BLaER1 treated with 17β-estradiol and CSF1 and Interleukin-3, amounts not matched to agents 10 nM and 100 nM (cell line): ENCODE results near the gene KCNE1.

Source experiments
- H3K27ac ChIP-seq, 11 experiments: shearing (Covaris generic); formaldehyde crosslinking; 2 replicates each; pipeline ENCODE4 v1.8.1; 2022
- H3K27me3 ChIP-seq, 11 experiments: shearing (Covaris generic); formaldehyde crosslinking; 2 replicates each; pipeline ENCODE4 v1.8.1; 2022
- H3K36me3 ChIP-seq, 11 experiments: shearing (Covaris generic); formaldehyde crosslinking; 2 replicates each; pipeline ENCODE4 v1.8.1; 2022
- H3K4me1 ChIP-seq, 10 experiments: shearing (Covaris generic); formaldehyde crosslinking; 2 replicates each; pipeline ENCODE4 v1.8.1; 2022
- H3K4me2 ChIP-seq, 11 experiments: shearing (Covaris generic); formaldehyde crosslinking; 2 replicates each; pipeline ENCODE4 v1.8.1; 2022
- H3K4me3 ChIP-seq, 10 experiments: shearing (Covaris generic); formaldehyde crosslinking; 2 replicates each; pipeline ENCODE4 v1.8.1; 2022
- H3K9ac ChIP-seq, 11 experiments: shearing (Covaris generic); formaldehyde crosslinking; 2 replicates each; pipeline ENCODE4 v1.8.1; 2022
- H3K9me3 ChIP-seq, 11 experiments: shearing (Covaris generic); formaldehyde crosslinking; replicated peaks in 1 of 11; 2 replicates each; pipeline ENCODE4 v1.8.1; 2022
- H4K20me1 ChIP-seq, 11 experiments: shearing (Covaris generic); formaldehyde crosslinking; 2 replicates each; pipeline ENCODE4 v1.8.1; 2022
- Cebpa-rat ChIP-seq, 11 experiments: shearing (Covaris generic); IDR thresholded peaks; 2 replicates each; pipeline ENCODE4 v1.8.1; 2022

The KCNE1 gene

DNA sequence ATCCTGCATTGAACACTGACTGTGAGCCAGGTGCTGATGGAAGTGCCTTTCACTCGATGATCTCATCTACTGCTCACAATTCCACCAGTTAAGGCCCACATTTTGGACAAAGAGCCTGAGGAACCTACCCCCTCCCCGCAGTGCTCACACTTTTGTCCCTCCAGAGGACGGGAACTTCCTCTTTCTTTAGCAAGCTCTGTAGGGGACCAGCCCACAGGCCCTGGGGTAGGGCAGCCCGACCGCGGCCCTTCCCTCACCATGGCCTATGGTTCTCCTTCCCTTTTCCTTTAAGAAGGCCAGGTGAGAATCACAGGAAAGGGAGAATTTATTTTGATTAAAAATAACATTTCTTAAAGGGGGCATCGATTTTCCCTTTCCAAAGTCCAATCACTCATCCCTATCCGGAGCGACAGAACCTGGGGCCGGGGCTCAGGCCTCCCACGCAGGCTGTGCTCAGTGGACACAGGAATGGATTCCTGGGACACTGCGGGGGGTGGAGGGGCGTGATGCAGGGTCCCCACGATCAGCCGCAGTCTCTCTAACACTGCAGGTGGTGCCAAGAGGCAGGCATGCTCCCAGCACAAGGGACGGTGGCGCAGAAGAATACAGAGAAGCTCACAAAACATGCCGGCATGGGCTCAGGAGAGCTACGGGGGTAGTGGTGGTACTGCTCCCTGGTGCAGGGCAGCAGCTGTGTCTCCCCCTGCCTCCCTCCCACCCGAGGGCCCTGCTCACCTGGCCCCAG lies 8.9 kb upstream of the KCNE1 start:
- TF ChIP-seq Cebpa-rat (IDR thresholded peaks at IDR 0.05), result no peak
- Histone ChIP-seq H3K27ac (no peak overlapping the region), H3K9ac (no peak overlapping the region), H3K4me3 (no peak overlapping the region), H3K9me3 (no peaks in the 10 kb centered on the region), H4K20me1 (no peaks in the 10 kb centered on the region), H3K27me3 (no peaks in the 10 kb centered on the region), H3K4me1 (peaks cover 0 to 18% (median 9%) of the 10 kb centered on the region in 10 experiments; a peak in 17 of 20 replicates), H3K36me3 (peaks cover 3 to 45% (median 37%) of the 10 kb centered on the region in 11 experiments; a peak in 19 of 22 replicates), H3K4me2 (peak overlapping the region in 5 of 11 experiments; percentile 35 to 67 (median 56); a peak in 9 of 22 replicates)

DNA sequence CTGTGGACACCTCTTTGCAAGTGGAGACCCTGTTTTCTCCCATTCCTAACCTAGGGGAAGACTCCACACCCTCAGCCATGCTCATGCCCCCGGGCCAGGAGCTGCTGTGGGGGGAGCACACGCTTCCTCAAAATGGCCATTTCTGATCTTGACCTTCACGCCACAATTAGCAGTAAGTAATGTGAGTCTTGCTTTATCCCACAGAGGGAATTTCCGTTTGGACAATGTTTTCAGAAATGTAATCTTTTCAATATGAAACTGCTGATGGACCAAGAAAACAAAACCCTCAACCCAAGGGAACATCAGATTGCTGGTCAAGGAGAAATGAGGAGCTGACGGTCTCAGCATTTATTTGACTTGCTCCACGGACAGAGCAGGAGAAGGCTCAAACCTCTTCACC lies 8.3 kb upstream of the KCNE1 start:
- no peaks in the 10 kb centered on the region for H3K9me3 ChIP-seq

DNA sequence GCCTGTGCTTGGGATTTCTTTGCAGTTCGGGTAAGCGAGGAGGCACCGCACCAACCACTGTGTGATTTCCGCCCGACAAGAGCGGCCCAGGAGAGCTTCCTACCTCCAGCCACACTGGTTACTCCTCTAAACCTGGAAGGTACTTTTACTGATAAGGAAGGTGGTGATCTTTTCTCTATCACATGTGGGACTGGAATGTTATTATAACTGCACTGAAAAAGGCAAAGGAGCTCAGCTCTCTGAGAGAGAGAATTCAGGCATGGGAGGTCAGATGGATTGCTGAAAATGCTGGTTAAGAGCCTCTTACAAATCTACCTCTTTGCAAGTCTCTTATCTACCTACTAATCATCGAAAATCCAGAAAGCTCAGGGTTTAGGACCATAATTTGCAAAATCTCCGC lies 7.7 kb upstream of the KCNE1 start:
- Histone ChIP-seq H3K27ac (no peak overlapping the region), H3K4me3 (no peak overlapping the region), H3K36me3 (peaks cover 3 to 45% (median 37%) of the 10 kb centered on the region in 11 experiments; a peak in 19 of 22 replicates), H3K27me3 (no peaks in the 10 kb centered on the region), H3K4me2 (no peak overlapping the region), H4K20me1 (no peaks in the 10 kb centered on the region), H3K9ac (no peak overlapping the region), H3K9me3 (no peaks in the 10 kb centered on the region), H3K4me1 (peaks cover 0 to 15% (median 8%) of the 10 kb centered on the region in 10 experiments; a peak in 13 of 20 replicates)
- TF ChIP-seq Cebpa-rat (IDR thresholded peaks at IDR 0.05), result no peak

More for the DNA sequence above, 8.3 kb upstream of the KCNE1 start:
- Histone ChIP-seq H4K20me1 (no peaks in the 10 kb centered on the region), H3K27ac (no peak overlapping the region), H3K4me1 (peaks cover 0 to 15% (median 8%) of the 10 kb centered on the region in 10 experiments; a peak in 13 of 20 replicates), H3K9ac (no peak overlapping the region), H3K4me2 (peak overlapping the region in 4 of 11 experiments; percentile 35 to 67 (median 48); a peak in 6 of 22 replicates), H3K4me3 (no peak overlapping the region), H3K27me3 (no peaks in the 10 kb centered on the region), H3K36me3 (peaks cover 3 to 45% (median 37%) of the 10 kb centered on the region in 11 experiments; a peak in 19 of 22 replicates)
- TF ChIP-seq Cebpa-rat (IDR thresholded peaks at IDR 0.05), result no peak

DNA sequence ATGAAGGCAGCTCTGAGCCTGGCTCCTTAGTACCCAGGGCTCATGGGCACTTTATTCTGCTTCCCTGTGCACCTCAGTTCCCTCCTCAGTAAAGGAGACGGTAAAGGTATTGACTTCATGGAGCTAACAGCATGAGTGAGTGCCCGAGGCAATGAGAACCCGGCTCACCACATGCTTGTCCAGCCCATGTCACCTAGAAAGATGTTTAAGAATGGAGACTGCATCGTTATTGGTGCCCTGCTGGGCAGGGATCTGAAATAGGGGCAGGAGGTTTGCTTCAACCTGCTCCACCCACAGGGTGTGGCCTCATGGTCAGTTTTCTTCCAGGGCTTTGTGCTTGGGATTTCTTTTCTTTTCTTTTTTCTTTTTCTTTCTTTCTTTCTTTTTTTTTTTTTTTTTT lies 7.0 kb upstream of the KCNE1 start:
- Histone ChIP-seq H3K9ac (no peak overlapping the region), H3K27ac (no peak overlapping the region), H3K27me3 (no peaks in the 10 kb centered on the region), H3K36me3 (peaks cover 3 to 45% (median 37%) of the 10 kb centered on the region in 11 experiments; a peak in 19 of 22 replicates), H3K4me2 (no peak overlapping the region), H4K20me1 (no peaks in the 10 kb centered on the region), H3K4me1 (peaks cover 0 to 15% (median 8%) of the 10 kb centered on the region in 10 experiments; a peak in 13 of 20 replicates), H3K4me3 (no peak overlapping the region), H3K9me3 (no peaks in the 10 kb centered on the region)
- no peak for TF ChIP-seq Cebpa-rat (IDR thresholded peaks at IDR 0.05)

DNA sequence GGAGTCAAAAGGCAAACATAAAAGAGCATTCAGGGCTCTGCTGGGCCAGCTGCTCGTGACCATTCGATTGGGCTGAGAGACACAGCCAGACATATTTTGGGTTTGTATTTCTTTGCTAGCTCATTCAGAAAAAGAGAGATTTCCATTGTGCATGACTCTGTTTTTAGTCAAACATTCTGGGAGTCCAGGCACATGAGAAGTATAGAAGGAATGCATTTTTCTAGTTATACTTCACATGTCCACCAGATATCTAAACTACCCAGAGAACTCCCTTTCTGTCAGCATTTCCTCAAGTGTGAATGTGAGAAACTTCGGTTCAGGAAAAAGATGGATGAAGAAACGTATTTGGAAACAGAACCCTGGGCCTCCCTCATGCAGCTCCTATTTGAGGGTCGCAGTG lies 6.3 kb upstream of the KCNE1 start:
- no peaks in the 10 kb centered on the region for H4K20me1 ChIP-seq

DNA sequence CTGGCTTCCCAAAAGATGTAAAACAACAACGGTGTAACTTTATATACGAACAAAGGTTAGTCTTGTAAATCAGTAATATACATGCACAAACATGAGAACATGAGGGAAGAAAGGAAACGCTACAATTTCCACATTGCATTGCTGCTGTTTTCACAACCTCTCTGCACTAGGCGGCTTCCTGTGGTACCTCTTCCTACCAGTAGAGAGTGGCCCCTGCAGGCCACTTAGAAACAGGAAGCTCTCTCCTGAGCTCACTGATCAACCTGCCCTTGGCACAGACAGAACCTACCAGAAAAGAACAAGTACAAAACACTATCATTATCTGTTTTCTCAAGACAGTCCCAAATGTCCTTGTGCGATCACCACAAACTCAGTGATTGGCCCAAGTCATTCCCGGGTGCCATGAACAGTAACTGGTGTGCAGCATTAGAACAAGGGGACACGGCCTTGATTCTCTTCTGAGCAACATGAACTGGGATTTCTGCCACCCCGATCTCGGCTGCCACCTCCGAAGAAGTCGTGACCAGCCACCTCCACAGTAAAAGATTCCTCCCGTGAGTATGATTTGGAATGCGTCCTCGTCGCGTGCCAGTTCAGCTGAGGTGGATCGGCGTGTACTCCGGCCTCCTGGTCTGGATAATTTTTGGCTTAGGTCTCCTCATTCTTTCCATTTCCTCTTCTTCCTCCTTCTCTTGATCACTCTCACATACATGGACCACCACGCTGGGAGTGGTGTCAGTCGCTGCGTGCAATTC lies 5.7 kb upstream of the KCNE1 start:
- Histone ChIP-seq H3K9ac (no peak overlapping the region), H3K4me3 (no peak overlapping the region), H3K4me1 (peaks cover 0 to 22% (median 8%) of the 10 kb centered on the region in 10 experiments; a peak in 13 of 20 replicates), H3K27me3 (no peaks in the 10 kb centered on the region), H3K36me3 (peaks cover 3 to 45% (median 31%) of the 10 kb centered on the region in 11 experiments; a peak in 19 of 22 replicates), H3K27ac (no peak overlapping the region), H3K9me3 (no peaks in the 10 kb centered on the region), H3K4me2 (no peak overlapping the region), H4K20me1 (no peaks in the 10 kb centered on the region)
- no peak for TF ChIP-seq Cebpa-rat (IDR thresholded peaks at IDR 0.05)

More for the DNA sequence above, 6.3 kb upstream of the KCNE1 start:
- H3K27me3 ChIP-seq, result no peaks in the 10 kb centered on the region
- no peak for TF ChIP-seq Cebpa-rat (IDR thresholded peaks at IDR 0.05)
- peaks cover 3 to 45% (median 36%) of the 10 kb centered on the region in 11 experiments; a peak in 19 of 22 replicates for H3K36me3 ChIP-seq
- H3K9ac ChIP-seq, result no peak overlapping the region
- H3K4me2 ChIP-seq, result no peak overlapping the region
- H3K27ac ChIP-seq, result no peak overlapping the region
- peaks cover 0 to 16% (median 8%) of the 10 kb centered on the region in 10 experiments; a peak in 13 of 20 replicates for H3K4me1 ChIP-seq
- no peak overlapping the region for H3K4me3 ChIP-seq
- no peaks in the 10 kb centered on the region for H3K9me3 ChIP-seq

DNA sequence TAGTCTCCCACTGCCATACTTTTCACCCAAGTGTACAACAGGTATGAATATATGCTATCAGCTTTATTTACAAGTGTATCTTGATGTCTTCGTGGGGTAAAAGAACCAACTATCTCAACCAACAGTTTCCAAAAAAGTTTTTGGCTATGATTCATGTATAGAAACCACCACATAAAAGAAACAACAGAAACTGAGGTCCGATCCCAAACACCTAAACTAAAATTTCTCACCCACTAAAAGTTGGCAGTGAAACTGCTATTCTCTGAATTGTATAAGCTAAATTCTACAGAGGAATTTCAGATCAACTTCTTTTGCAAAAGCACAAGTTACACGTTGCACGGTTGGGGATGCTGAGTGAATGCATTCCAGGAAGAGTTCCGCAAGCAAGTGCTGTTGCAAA lies 5.0 kb upstream of the KCNE1 start:
- Histone ChIP-seq H3K9ac (no peak overlapping the region), H3K4me3 (no peak overlapping the region), H3K27me3 (no peaks in the 10 kb centered on the region), H3K27ac (no peak overlapping the region), H4K20me1 (no peaks in the 10 kb centered on the region), H3K4me1 (peaks cover 0 to 28% (median 11%) of the 10 kb centered on the region in 10 experiments; a peak in 14 of 20 replicates), H3K4me2 (no peak overlapping the region), H3K9me3 (no peaks in the 10 kb centered on the region), H3K36me3 (peaks cover 3 to 41% (median 31%) of the 10 kb centered on the region in 11 experiments; a peak in 19 of 22 replicates)
- no peak for TF ChIP-seq Cebpa-rat (IDR thresholded peaks at IDR 0.05)

DNA sequence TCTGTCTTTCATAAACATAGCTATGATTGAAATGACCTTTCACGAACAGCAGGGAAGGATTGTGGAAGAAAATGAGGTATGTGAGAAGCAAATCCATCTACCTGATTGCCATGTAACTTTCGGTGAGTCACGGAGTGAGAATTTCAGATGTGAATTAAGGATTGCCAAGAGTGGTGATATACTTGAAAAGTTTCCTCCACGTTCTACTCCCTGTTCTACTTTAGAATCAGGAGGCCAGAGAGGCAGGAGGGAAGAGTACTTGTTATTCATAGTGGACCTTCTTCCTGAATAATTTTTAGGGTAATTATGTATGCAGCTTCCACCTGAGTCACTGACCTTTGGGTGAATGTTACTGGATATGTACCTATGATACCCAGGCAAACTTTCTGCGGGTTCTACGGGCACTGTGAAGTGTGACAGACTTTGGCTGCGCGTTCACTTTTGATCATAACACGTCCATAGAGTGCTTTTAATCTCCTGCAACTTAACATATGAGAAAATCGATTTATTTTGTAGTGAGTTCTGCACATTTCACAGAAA lies 2.6 kb upstream of the KCNE1 start:
- H3K27ac ChIP-seq, result no peak overlapping the region
- no peaks in the 10 kb centered on the region for H3K27me3 ChIP-seq
- H3K4me2 ChIP-seq, result no peak overlapping the region
- H3K4me3 ChIP-seq, result no peak overlapping the region
- H3K9me3 ChIP-seq, result no peaks in the 10 kb centered on the region
- TF ChIP-seq Cebpa-rat (IDR thresholded peaks at IDR 0.05), result no peak
- peaks cover 0 to 27% (median 18%) of the 10 kb centered on the region in 11 experiments; a peak in 15 of 22 replicates for H3K36me3 ChIP-seq
- H3K4me1 ChIP-seq, result peaks cover 0 to 21% (median 5%) of the 10 kb centered on the region in 10 experiments; a peak in 11 of 20 replicates
- H3K9ac ChIP-seq, result no peak overlapping the region
- no peaks in the 10 kb centered on the region for H4K20me1 ChIP-seq
